Lower leg skin (tissue), 3 donors: Measurements from ENCODE around the gene INTS7.

Experiments used
- CTCF ChIP-seq, 3 donors: fragments of 450-650 bp; IDR thresholded peaks; one replicate each; pipeline ENCODE4 v1.5.1; 2016; ENCODE audit warnings: antibody characterized with exemption in 3 of 3, mild to moderate bottlenecking in 3 of 3, moderate library complexity in 2 of 3
- POLR2A ChIP-seq, 2 donors: fragments of 450-650 bp; IDR thresholded peaks; one replicate each; pipeline ENCODE4 v1.6.1; 2016 to 2017; ENCODE audit warnings: antibody characterized with exemption in 2 of 2, mild to moderate bottlenecking in 1 of 2, moderate library complexity in 1 of 2

GRCh38 chr1:211928290-211928801, 107.0 kb downstream of the INTS7 start:
- TF ChIP-seq POLR2A (IDR thresholded peaks at IDR 0.05) = no peak
- no peak for TF ChIP-seq CTCF (IDR thresholded peaks at IDR 0.05)
